IPS-20b (cell line): Measurements from ENCODE around the gene SIX4.

ENCODE experiments used
- H3K27ac ChIP-seq: one replicate; pipeline ENCODE4 v1.5.1; 2013; ENCODE audit warnings: low read length
- H3K27me3 ChIP-seq: 2 replicates; pipeline ENCODE4 v1.6.1; 2013; ENCODE audit warnings: mild to moderate bottlenecking, low read length, inconsistent platforms; ENCODE audit not compliant: insufficient read depth
- H3K36me3 ChIP-seq: 2 replicates; pipeline ENCODE4 v1.6.1; 2013; ENCODE audit warnings: low read depth, mild to moderate bottlenecking, inconsistent platforms, low read length, moderate library complexity; ENCODE audit not compliant: insufficient read depth
- H3K4me1 ChIP-seq: 2 replicates; pipeline ENCODE4 v1.6.1; 2013; ENCODE audit warnings: mild to moderate bottlenecking, control low read depth, inconsistent platforms, low read length, moderate library complexity; ENCODE audit not compliant: insufficient read depth
- H3K4me3 ChIP-seq: 2 replicates; pipeline ENCODE4 v1.5.1; 2013; ENCODE audit warnings: mild to moderate bottlenecking, low read length, inconsistent platforms
- H3K9ac ChIP-seq: 2 replicates; pipeline ENCODE4 v1.6.1; 2013; ENCODE audit warnings: low read depth, mild to moderate bottlenecking, inconsistent platforms, low read length, moderate library complexity
- H3K9me3 ChIP-seq: 2 replicates; pipeline ENCODE4 v1.6.1; 2013; ENCODE audit warnings: mild to moderate bottlenecking, low read depth, low read length, inconsistent platforms; ENCODE audit not compliant: insufficient read depth

SIX4 gene

GRCh38 chr14:60720962-60721325, 3.2 kb downstream of the SIX4 start:
- H3K27me3 ChIP-seq = peaks cover 18% of the 10 kb centered on the region
- H3K4me3 ChIP-seq = peak overlapping the region; percentile 95
- no peak overlapping the region; the same call in 1 of the 2 replicates for H3K9ac ChIP-seq
- no peaks in the 10 kb centered on the region for H3K9me3 ChIP-seq
- peaks cover 34% of the 10 kb centered on the region for H3K36me3 ChIP-seq
- no peak overlapping the region for H3K27ac ChIP-seq
- H3K4me1 ChIP-seq = peaks cover 14% of the 10 kb centered on the region

GRCh38 chr14:60720391-60720790, 3.8 kb downstream of the SIX4 start:
- Histone ChIP-seq H3K36me3 (peaks cover 40% of the 10 kb centered on the region), H3K9me3 (no peaks in the 10 kb centered on the region), H3K27ac (no peak overlapping the region), H3K27me3 (peaks cover 18% of the 10 kb centered on the region), H3K4me3 (peak overlapping the region; percentile 95), H3K9ac (no peak overlapping the region), H3K4me1 (peaks cover 14% of the 10 kb centered on the region)

- H3K9me3 ChIP-seq = no peaks in the 10 kb centered on the region
- H3K27ac ChIP-seq = no peak overlapping the region
- H3K4me3 ChIP-seq = no peak overlapping the region
- no peak overlapping the region for H3K9ac ChIP-seq
- peaks cover 48% of the 10 kb centered on the region for H3K36me3 ChIP-seq
- no peaks in the 10 kb centered on the region for H3K27me3 ChIP-seq
- H3K4me1 ChIP-seq = peaks cover 7% of the 10 kb centered on the region
These were observed 10.6 kb downstream of the SIX4 start for GRCh38 chr14:60713513-60713912.

- H3K27me3 ChIP-seq = no peaks in the 10 kb centered on the region
- H3K27ac ChIP-seq = no peak overlapping the region
- H3K9me3 ChIP-seq = no peaks in the 10 kb centered on the region
- peaks cover 7% of the 10 kb centered on the region for H3K4me1 ChIP-seq
- peaks cover 29% of the 10 kb centered on the region for H3K36me3 ChIP-seq
- H3K9ac ChIP-seq = no peak overlapping the region
- H3K4me3 ChIP-seq = no peak overlapping the region
These were observed 13.7 kb downstream of the SIX4 start for GRCh38 chr14:60710494-60710893.

GRCh38 chr14:60707858-60708257, 16.3 kb downstream of the SIX4 start:
- Histone ChIP-seq H3K27me3 (no peaks in the 10 kb centered on the region), H3K27ac (no peak overlapping the region), H3K9ac (no peak overlapping the region), H3K9me3 (no peaks in the 10 kb centered on the region), H3K4me3 (no peak overlapping the region), H3K4me1 (peaks cover 7% of the 10 kb centered on the region; the same call in 1 of the 2 replicates), H3K36me3 (peaks cover 9% of the 10 kb centered on the region)

- Histone ChIP-seq H3K27ac (no peak overlapping the region), H3K4me1 (no peaks in the 10 kb centered on the region; the same call in 1 of the 2 replicates), H3K9ac (no peak overlapping the region), H3K27me3 (no peaks in the 10 kb centered on the region), H3K36me3 (no peaks in the 10 kb centered on the region), H3K4me3 (no peak overlapping the region), H3K9me3 (no peaks in the 10 kb centered on the region; the same call in 1 of the 2 replicates)
These were observed 19.1 kb downstream of the SIX4 start for GRCh38 chr14:60705100-60705499.

- Histone ChIP-seq H3K4me3 (no peak overlapping the region), H3K9me3 (no peaks in the 10 kb centered on the region; the same call in 1 of the 2 replicates), H3K9ac (no peak overlapping the region)
These were observed 23.6 kb downstream of the SIX4 start for GRCh38 chr14:60700598-60700997.

GRCh38 chr14:60695327-60695726, 28.8 kb downstream of the SIX4 start:
- no peak overlapping the region for H3K9ac ChIP-seq
- H3K27ac ChIP-seq = no peak overlapping the region
- no peaks in the 10 kb centered on the region for H3K36me3 ChIP-seq

More at GRCh38 chr14:60700598-60700997, 23.6 kb downstream of the SIX4 start:
- no peaks in the 10 kb centered on the region for H3K4me1 ChIP-seq
- H3K36me3 ChIP-seq = no peaks in the 10 kb centered on the region
- H3K27me3 ChIP-seq = no peaks in the 10 kb centered on the region
- H3K27ac ChIP-seq = no peak overlapping the region

GRCh38 chr14:60691383-60692113, 32.6 kb downstream of the SIX4 start:
- H3K27ac ChIP-seq = no peak overlapping the region
- H3K9me3 ChIP-seq = no peaks in the 10 kb centered on the region
- no peaks in the 10 kb centered on the region for H3K36me3 ChIP-seq
- H3K4me3 ChIP-seq = no peak overlapping the region
- no peaks in the 10 kb centered on the region for H3K27me3 ChIP-seq
- no peak overlapping the region for H3K9ac ChIP-seq
- no peaks in the 10 kb centered on the region for H3K4me1 ChIP-seq

More at GRCh38 chr14:60695327-60695726, 28.8 kb downstream of the SIX4 start:
- H3K9me3 ChIP-seq = no peaks in the 10 kb centered on the region
- no peak overlapping the region for H3K4me3 ChIP-seq
- H3K4me1 ChIP-seq = no peaks in the 10 kb centered on the region
- no peaks in the 10 kb centered on the region for H3K27me3 ChIP-seq

GRCh38 chr14:60686865-60687264, 37.3 kb downstream of the SIX4 start:
- no peaks in the 10 kb centered on the region for H3K27me3 ChIP-seq
- no peak overlapping the region for H3K9ac ChIP-seq
- no peaks in the 10 kb centered on the region for H3K36me3 ChIP-seq
- H3K9me3 ChIP-seq = no peaks in the 10 kb centered on the region
- no peaks in the 10 kb centered on the region for H3K4me1 ChIP-seq
- no peak overlapping the region for H3K27ac ChIP-seq
- no peak overlapping the region for H3K4me3 ChIP-seq

GRCh38 chr14:60684203-60684602, 39.9 kb downstream of the SIX4 start:
- Histone ChIP-seq H3K9ac (no peak overlapping the region), H3K27me3 (no peaks in the 10 kb centered on the region), H3K4me3 (no peak overlapping the region), H3K4me1 (peaks cover 13% of the 10 kb centered on the region), H3K27ac (no peak overlapping the region), H3K9me3 (no peaks in the 10 kb centered on the region), H3K36me3 (no peaks in the 10 kb centered on the region)

GRCh38 chr14:60681271-60681670, 42.9 kb downstream of the SIX4 start:
- no peak overlapping the region for H3K4me3 ChIP-seq
- H3K27me3 ChIP-seq = no peaks in the 10 kb centered on the region
- no peak overlapping the region for H3K27ac ChIP-seq
- H3K36me3 ChIP-seq = no peaks in the 10 kb centered on the region
- no peaks in the 10 kb centered on the region for H3K9me3 ChIP-seq
- peaks cover 17% of the 10 kb centered on the region for H3K4me1 ChIP-seq
- no peak overlapping the region for H3K9ac ChIP-seq
